Thyroid gland (tissue), 4 donors: ENCODE data around the gene DOK6.

ENCODE experiments used
- CTCF ChIP-seq, 6 experiments: fragments of 200-600 bp in 3 of 6; fragments of 450-650 bp in 3 of 6; sonication (generic) in 3 of 6; IDR thresholded peaks; one replicate each; pipeline ENCODE4 v1.5.1; 2016 to 2019; ENCODE audit warnings: antibody characterized with exemption in 6 of 6, mild to moderate bottlenecking in 2 of 6, inconsistent platforms in 1 of 6, moderate library complexity in 1 of 6
- POLR2A ChIP-seq, 2 donors: fragments of 450-650 bp; IDR thresholded peaks; one replicate each; pipeline ENCODE4 v1.6.1; 2017; ENCODE audit warnings: antibody characterized with exemption in 2 of 2, mild to moderate bottlenecking in 2 of 2, moderate library complexity in 1 of 2

GRCh38 chr18:69814861-69815385, 414.2 kb downstream of the DOK6 start:
- no peak for TF ChIP-seq CTCF (IDR thresholded peaks at IDR 0.05)
- TF ChIP-seq POLR2A (IDR thresholded peaks at IDR 0.05): no peak
